GM18520 (cell line): ENCODE data around the gene USP47.

Source experiments
- ATAC-seq: cut with Tn5 transposase; IDR thresholded peaks from one replicate; pipeline ENCODE4 v1.9.1; 2021; ENCODE audit not compliant: unreplicated experiment

Gene USP47

DNA sequence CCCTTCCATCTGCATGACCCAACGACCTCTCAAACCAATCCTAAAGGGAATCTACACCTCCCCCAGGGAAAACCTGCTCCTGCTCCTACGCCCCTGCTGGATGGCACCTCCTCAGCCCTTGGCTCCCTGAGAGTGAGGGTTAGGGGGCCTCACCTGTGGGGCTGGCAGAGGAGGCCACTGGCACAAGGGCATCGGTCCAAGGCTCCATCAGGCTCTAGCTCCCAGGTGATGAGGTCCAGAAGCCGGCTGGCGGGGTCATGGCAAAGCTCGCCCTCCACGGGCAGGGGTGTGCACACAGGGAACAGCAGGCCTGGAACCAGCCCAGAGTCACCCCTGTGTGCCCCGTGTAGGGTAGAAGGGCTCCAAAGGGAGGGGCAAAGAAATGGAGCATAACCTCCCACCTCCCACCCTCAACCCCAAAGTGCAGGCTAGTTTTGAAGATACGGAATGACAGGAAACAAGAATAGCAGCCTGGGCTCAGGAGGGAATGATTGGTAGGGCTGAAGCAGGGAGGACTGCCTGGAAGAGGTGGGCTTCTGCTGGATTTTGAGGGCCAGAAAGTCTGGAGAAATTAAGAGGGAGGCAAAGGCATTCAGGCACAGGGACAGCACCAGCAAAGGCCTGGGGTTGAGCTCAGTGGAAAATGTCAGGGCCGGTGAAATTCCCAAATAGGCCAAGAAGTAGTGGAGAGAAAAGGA, 124.0 kb downstream of the USP47 start:
- ATAC-seq = no peak

DNA sequence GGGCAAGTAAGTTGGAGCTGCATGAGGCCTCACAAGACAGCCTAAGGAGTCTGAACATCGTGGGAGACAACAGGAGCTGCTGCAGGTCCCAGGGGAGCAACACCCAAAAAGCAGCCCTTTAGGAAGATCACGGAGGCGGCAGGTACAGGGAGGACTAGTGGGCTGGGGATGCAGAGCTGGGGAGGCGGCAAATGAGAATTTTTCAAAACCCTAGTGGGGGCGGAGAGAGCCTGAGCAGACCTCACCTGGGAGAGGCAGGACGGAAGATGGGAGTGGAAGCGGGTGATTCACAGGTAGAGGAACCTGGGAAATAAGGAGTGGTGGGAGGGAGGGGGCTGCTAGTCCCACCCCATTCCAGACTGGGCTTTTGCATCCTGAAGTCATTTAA, 124.6 kb downstream of the USP47 start:
- ATAC-seq = no peak

DNA sequence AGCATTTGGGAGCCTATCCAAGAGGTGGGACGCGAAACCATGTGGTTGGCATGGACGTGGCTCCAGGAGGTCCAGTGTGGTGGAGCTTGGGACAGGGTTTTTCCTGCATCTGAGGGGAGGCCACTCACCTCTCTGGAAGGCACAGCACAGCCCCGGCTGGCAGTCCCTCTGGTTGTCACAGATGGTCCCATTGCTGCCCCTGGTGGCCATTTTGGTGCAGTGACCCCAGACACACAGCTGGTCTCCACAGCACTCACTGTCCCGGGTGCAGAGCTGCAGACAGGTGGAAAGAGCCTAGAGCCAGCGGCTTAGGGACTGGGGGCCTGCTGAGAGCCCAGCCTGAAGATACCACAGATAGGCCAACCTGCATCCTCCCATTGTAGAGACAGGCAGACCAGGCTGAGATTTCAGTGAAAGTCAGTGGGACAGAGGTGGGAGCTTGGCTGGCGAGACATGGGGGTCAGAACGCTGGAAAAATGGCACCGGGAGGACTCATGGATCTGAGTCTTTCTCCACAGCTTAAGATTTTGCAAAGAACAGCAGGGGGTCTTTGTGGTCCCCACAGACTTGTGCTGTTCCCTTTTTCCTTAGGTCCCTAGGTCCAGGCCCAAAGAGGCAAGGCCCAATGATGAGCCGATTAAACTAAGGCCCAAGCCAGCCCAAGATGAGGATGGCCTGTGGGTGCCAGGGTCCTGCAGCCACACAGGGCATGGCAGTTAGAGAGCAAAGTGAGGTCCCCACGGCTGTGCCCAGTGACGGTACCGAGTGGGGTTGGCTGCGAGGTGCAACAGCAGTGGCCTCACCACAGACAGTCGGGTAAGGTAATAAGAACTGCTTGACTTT, 125.3 kb downstream of the USP47 start:
- no peak for ATAC-seq

DNA sequence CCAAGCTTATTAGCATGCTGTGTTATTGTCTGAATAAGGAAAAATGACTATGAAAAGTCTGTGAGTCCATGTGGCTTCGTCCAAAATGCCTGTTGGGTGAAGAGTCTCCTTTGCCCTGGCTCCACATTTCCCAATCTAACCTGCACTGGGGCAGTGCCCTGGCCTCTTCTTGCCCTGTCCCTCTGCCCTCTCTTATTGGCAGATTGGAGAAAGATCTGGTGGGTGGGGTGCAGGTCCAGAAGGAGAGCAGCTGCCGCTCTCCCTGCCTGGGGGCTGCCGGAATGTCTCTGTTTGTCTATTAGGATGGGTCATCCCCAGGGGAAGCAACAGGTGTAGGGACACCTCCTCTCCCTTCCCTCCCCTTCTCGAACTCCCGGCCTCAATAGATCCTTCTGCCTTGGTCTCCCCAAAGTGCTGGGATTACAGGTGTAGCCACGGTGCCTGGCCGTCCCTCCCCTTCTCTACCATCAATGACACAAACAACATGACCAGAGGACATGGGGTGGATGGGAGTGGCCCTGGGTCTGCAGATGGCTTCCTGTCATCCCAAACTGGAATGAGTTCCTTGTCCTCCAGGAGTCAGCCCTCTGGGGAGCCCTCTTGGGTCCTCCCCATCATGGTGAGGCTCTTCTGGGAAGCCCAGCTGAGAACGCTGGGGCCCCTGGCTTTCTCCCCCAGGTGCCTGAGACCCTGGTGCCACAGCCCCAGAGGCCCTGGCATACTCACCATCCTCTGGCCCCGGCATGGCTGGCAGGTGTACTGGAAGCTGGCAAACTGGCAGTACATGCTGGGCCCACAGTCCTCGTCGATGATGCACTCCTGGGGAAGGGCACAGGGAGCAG, 126.1 kb downstream of the USP47 start:
- ATAC-seq = no peak

DNA sequence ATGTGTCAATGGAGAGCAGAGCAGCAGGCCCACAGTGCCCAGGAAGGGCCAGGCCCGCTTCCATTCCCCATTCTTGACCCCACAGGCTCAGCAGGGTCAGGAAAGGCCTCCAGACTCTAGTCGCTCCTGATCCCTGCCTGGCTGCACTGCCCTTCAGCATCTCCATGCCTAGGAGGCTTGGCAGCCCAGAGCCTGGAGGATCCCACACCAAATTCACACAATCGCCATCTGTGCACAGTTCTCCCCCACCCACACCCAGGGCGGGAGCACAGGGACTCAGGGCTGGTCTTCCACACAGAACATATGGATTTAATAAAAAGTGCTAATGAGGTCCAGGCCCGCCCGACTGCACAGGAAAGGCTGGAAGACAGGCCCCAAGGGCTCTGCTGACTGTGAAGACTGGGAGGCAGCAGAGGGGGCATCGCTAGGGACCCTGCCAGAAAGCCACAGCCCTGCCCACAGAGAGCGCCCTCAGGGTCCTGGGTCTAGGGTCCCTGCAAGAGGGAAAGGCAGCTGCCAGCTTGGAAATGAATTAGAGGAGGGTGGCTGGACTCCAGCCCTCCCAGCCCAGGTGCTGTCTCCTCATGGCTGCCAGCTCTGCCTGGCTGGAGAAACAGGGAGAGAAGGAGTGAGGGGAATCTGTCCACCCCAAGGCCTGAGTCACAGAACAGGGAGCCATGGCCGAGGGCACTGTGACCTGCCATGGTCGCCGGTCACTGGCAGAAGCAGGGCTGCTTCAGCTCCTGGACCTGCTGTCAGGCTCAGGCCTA, 126.9 kb downstream of the USP47 start:
- no peak for ATAC-seq

DNA sequence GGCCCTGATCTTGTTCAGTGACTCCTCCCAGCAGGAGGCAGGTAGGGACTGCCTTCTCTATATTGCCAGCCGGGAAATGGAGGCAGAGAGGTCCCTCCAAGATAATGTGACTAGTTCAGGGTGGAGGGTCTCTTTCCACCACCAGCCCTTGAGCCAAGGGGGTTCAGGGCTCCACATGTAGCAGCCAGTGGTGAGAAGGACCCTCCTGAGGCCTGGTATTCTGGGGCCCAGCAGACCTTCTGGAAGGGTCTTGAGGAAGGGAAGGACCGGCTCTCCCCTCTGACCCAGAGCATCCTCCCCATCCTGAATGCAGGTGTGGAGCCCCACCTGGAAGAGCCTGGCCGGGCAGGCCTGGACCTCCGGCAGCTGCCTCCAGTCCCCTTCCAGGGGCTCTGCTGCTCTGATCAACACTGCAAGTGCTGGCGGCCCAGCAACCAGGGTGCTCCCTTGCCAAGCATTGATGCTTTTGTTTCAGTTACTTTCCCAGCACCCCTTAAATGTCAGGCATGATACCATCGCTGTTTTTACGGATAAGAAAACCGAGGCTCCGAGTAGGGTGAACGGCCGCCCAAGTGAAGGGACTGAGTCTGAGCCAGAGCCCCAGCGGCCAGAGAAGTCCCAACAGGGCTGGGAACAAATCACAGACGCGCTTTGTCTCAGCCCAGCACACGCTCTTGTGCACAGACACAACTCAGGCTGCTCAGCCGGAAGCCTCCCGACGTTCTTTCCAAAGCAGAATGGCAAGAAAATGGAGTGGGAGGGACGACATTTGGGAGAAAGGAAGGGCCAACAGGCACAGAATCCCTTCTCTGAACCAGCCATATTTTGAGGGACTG, 127.8 kb downstream of the USP47 start:
- no peak for ATAC-seq

DNA sequence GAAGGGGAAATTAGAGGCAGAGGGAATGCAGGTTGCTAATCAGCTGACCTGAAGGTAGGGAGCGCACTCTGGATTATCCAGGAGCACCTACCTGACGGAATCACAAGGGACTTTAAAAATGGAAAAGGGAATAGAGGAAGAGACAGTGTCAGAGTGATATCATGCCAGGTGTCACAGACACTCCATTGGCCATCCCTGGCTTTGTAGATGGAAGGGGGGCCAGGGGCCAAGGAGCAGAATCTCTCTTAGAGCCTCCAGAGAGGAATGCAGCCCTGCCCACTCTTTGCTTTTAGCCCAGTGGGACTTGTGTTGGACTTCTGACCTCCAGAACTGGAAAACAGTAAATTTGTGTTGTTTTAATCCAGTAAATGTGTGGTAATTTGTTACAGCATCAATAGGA, 128.8 kb downstream of the USP47 start:
- no peak for ATAC-seq

DNA sequence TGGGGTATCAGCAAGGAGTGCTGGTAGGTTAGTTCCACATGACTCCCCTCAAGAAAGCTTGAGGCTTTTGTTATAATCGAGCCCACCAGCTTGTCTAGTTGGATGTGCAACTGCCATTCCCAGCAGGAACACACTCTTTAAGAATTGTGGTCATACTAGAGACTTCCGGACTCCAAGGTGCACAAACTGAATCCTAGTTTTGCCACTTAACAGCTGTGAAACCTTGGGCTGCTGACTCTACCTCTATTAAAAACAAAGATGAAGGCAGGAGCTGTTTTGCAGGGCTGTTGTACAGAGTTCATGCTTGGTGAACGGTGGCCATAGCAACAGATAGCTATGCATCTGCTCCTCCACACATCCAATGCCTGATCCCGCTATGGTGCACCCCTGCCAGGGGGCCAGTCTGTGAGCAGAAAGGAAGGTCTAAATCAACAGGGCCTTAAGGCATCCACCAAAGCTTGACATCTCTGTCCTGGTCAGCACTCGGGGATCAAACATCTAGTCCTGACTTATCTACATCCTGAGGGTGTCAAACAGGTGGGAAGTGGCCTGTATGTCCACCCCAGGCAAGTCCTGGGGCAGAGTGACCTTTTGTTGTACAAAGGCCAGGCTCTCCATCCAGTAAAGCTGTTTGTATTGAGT, 130.3 kb downstream of the USP47 start:
- ATAC-seq = no peak

DNA sequence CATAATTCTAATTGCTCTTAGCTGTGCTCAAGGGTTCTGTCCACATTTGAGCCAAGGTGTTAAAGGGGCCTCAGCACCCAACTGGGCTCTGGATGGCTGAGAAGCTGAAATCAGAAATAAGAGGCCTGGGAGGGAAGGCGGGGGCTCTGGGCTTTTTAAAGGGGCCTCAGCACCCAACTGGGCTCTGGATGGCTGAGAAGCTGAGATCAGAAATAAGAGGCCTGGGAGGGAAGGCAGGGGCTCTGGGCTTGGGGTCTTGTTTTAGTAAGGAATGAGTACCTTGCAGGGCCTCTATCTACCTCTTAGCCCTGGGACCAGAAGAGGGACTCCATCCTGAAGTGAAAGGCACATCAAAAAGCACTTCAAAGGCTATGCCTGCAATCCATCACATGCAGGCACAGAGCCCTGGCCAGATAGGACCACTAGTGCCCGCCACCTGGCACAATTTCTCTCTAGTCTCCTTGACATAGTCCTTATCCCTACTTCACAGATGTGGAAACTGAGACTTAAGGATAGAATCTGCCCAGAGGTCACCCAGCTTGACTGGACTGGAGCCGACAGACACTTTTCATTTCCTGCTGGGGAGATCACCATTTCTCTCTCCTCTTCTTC, 131.1 kb downstream of the USP47 start:
- ATAC-seq = no peak

DNA sequence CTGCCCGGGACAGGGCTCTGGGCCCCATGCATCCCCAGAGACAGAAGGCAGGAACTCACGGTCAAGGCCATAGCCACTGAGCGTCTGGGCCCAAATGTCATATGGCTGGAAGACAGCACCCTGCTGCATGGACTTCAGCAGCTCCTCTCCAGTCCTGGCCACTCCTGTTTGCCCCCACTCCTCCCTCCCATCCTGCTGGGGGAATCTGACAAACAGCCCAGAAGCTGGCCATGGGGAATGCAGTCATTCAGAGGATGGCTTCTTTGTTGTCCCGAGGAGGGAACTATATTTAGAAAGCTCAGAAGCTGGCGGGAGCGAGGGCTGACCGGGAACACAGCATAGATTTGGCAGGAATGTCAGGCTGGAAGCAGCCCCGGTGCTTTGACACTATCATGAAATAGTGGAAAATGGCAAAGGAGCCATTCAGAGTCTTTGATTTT, 131.6 kb downstream of the USP47 start:
- no peak for ATAC-seq

DNA sequence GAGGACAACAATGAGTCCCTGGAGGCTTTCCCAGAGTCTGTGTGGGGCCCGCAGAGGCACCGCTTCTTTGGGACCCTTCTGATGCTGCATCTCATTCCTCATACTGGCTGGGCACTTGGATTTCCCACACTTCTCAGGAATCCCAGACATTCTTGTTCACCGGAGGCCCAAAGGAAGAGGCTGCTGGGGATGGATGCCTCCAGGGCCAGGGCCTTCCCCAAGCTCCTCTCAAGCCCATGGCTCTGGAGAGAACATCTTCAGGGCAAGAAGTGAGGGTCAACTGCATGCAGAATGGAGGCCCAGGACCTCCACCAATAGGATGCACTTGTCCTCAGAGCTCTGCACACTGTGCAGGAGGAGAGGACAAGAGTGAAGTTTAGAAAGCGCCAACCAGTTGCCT, 132.1 kb downstream of the USP47 start:
- no peak for ATAC-seq

DNA sequence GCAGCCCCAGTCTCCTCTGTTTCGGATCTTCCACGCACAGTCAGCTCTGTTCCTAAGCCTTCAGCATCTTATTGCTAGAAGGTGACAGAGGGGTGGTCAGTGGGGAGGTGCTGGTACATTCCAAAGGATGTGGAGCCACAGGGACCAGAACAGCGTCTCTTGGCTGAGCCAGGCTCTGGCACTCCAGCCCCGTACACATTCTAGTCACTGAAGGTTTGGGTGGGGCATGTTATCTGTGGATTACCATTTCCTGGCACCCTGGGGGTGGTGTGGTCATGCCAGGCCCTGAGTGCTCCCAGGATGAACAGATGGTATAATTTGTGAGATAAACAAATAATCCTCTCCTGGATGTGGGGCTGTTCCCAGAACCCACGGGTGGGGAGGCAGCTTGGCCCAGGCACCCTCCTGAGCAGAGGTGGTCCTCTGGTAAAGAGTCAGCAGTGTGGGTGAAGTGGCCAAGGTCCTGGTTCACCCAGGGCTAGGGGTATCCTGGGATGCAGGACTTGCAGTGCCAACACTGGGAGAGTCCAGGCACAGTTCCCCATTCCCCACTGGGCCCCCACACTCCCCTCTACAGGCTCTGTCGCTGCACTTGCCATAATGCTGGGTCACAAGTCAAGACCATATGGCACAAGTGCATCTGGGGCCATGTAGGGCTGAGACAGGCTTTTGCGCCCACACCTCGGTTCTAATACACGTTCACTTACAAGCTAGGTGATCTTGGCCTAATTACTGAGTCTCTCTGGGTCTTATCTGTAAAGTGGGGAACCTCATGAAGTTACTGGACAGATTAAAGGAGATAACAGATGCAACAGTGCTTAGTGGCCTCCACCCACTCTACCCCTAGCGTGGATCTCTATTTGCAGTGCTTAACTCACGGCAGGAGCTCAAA, 133.7 kb downstream of the USP47 start:
- ATAC-seq = no peak

DNA sequence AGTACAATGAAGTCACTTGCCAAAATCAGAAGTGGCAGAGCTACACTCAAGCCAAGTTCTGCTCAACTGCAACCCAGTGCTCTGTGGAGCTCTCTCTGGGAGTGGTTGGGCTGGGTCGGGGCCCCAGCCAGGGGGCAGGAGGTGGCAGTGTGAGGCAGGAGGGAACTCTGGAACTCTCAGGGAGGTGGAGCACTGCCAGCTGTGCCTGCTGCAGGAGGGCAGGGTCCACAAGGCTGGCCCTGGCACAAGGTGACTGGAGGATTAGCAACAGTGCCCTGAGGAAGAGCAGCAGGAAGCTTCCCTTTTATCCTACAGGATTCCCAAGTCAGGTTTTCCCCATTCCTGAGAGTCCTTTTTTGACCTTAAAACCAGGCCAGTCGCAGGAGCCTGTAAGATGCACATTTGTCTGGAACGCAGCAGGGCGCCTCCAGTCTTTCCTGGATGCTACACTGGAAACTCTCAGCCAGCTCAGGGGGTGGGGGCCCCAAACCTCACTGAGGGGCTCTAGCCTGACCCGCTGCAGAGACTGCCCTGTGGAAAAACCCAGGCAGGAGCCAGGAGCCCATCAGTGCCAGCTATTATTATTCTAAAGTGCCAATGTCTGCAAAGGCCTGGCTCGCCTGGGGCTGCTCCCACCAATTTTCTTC, 134.8 kb downstream of the USP47 start:
- ATAC-seq = no peak

DNA sequence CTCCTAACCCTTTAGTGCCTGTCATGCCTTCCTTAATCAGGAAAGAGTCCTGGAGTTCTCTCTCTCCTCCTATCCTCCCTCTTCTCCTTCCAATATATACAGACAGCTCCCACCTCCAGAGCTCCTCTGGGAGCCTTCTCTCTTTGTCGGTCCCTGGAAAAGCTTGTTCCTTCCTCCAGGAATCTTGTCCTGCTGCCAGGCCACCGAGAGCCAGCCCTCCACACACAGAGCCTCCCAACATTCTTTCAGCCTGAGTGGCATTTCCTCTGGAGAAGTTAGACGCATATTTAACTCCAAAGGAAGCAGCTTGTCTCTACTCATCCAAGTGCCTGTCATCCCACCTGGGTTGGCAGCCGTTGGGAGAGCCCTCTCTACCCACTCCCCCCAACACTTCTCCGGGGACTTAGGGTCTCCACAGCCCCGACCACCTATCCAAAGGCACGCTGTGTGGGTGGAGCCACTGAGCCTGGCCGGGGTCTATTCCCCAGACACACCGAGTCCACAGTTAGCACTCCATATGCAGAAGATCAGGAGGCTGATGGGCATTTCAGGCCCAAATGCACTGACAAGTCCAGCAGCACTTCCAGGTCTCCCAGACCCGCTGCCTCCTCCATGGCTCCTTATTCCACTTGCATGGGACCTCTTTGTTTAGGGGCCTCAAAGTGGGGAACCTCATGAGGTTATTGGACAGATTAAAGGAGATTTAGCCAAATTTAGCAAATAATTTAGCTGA, 135.6 kb downstream of the USP47 start:
- no peak for ATAC-seq

DNA sequence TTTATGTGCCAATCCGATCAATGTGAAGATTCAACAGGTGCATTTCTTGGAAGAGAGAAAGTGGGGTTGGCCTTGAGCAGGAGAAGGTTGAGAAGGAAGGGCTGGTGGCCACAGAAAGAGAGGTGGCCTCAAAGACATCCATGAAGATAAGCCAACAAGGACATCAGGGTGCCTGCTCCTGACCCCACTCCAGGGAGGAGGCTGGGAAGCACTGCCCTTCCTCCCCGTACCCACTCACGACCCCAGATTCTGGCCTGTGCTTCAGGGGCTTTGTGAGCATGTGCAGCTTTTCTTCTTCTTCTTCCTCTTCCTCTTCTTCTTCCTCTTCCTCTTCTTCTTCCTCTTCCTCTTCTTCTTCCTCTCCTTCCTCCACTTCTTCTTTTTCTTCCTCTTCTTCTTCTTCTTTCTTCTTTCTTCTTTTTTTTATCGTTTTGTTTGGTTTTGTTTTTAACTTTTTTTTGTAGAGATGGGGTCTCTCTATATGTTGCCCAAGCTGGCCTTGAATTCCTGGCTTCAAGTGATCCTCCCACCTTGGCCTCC, 136.4 kb downstream of the USP47 start:
- no peak for ATAC-seq

DNA sequence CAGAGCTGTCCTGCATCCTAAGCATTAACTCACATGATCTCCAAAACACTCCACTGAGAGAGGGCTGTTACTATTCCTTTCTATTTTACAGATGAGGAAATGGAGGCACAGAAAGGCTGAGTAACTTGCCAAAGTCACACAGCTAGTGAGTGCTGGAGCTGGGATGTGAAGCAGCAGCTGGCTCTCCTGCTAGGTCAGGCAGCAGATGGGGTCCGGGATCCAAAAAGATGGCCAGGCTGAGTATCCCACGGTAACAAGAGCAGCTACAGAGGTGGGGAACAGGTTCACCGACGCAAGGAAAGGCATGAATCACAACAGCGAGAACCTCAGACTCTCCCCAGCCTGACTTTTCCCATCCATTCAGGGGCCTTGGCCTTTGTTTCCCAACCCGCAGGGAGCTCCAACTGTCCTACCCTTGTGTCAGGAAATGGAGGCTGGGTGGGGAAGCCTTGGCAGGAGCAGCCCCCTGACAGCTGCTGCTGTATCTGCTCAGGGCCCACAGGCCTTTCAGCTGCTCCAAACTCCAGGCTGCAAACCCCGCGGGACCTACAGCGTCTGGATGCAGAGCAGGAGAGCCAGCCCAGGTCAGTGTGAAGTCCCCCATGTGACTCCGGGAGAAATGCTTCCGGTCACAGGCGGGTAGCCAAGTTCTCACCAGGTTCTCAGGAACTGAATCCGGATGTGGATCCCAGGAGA, 137.2 kb downstream of the USP47 start:
- ATAC-seq = no peak
